Esophagus squamous epithelium (tissue), 4 donors: ENCODE data around the gene FFAR1.

Experiments used
- CTCF ChIP-seq, 6 experiments: fragments of 450-650 bp in 4 of 6; fragments of 200-600 bp in 2 of 6; sonication (generic) in 2 of 6; IDR thresholded peaks; one replicate each; pipeline ENCODE4 v1.5.1; 2016 to 2019; ENCODE audit warnings: antibody characterized with exemption in 6 of 6, mild to moderate bottlenecking in 4 of 6, moderate library complexity in 4 of 6
- POLR2A ChIP-seq, 4 donors: fragments of 450-650 bp; IDR thresholded peaks; one replicate each; pipeline ENCODE4 v1.6.1; 2017; ENCODE audit warnings: antibody characterized with exemption in 4 of 4, mild to moderate bottlenecking in 4 of 4, moderate library complexity in 3 of 4

DNA sequence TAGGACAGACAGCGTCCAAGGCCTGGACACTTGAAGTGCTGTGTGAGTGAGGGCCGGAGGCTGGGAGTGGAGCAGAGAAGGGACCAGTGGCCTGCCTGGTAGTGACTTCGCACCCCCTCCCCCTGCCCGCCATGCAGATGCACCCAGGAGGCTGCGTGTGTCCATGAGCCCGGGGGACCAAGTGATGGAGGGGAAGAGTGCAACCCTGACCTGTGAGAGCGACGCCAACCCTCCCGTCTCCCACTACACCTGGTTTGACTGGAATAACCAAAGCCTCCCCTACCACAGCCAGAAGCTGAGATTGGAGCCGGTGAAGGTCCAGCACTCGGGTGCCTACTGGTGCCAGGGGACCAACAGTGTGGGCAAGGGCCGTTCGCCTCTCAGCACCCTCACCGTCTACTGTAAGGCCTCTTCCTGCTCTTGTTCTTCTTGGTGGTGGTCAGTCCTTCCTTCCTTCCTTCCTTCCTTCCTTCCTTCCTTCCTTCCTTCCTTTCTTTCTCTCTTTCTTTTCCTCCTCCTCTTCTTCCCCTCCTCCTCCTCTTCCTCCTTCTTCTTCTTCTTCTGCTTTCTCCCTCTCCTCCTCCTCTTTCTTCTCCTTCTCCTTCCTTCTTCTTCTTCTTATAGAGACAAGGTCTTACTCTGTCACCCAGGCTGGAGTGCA lies 6.0 kb upstream of the FFAR1 start:
- no peak for TF ChIP-seq CTCF (IDR thresholded peaks at IDR 0.05)
- TF ChIP-seq POLR2A (IDR thresholded peaks at IDR 0.05) = no peak
